ENCODE measurements around the gene CRCP. TPM values are rescaled to one million over a fixed set of nuclear protein-coding genes. Genes with fewer than 3 reads are reported as not detected.

CRCP gene
- total RNA-seq, 6 donors from 2014 or later: 31.1 to 91.1 (median 37.3) TPM

DNA sequence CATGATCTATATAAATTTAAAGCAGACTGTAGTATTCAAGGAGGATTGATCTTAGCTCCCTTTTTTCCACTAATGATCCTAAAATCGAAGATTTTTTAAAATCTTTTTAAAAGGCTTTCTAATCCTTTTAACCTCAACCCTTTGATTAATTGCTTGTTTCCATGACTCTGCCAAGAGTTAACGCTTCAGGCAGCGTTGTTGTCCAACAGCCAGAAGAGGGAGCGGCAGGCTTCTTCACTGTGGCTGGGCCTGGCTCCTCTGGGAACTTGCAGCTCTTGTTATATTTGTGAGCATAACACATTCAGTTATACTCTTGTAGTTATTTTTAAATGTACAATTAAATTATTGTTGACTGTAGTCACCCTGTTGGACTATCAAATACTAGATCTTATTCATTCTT, 26.3 kb downstream of the CRCP start:
- no peaks in the 10 kb centered on the region for H3K9me3 ChIP-seq
- no peak overlapping the region for H3K4me3 ChIP-seq
- peak; percentile 78 to 79 for ATAC-seq (ENCODE audit: low FRiP score in 2 of 2)
- DNase-seq: peak in 1 of 2 donors; percentile 81
- peaks cover 5 to 66% (median 26%) of the 10 kb centered on the region in 4 donors for H3K36me3 ChIP-seq
- WGBS, 2 donors: 17 to 43% methylated on average over 4 of the region's 4 CpGs
- no peaks in the 10 kb centered on the region for H3K27me3 ChIP-seq
- no peak for TF ChIP-seq POLR2AphosphoS5 (IDR thresholded peaks at IDR 0.05)
- TF ChIP-seq, protein P1, sequence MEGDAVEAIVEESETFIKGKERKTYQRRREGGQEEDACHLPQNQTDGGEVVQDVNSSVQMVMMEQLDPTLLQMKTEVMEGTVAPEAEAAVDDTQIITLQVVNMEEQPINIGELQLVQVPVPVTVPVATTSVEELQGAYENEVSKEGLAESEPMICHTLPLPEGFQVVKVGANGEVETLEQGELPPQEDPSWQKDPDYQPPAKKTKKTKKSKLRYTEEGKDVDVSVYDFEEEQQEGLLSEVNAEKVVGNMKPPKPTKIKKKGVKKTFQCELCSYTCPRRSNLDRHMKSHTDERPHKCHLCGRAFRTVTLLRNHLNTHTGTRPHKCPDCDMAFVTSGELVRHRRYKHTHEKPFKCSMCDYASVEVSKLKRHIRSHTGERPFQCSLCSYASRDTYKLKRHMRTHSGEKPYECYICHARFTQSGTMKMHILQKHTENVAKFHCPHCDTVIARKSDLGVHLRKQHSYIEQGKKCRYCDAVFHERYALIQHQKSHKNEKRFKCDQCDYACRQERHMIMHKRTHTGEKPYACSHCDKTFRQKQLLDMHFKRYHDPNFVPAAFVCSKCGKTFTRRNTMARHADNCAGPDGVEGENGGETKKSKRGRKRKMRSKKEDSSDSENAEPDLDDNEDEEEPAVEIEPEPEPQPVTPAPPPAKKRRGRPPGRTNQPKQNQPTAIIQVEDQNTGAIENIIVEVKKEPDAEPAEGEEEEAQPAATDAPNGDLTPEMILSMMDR (IDR thresholded peaks at IDR 0.05): peak in 5 of 6 experiments; percentile 38 to 59 (median 44)
- peak overlapping the region in 1 of 4 donors; percentile 42 for H3K27ac ChIP-seq
- H3K4me1 ChIP-seq: peaks cover 13 to 31% (median 18%) of the 10 kb centered on the region in 4 donors

DNA sequence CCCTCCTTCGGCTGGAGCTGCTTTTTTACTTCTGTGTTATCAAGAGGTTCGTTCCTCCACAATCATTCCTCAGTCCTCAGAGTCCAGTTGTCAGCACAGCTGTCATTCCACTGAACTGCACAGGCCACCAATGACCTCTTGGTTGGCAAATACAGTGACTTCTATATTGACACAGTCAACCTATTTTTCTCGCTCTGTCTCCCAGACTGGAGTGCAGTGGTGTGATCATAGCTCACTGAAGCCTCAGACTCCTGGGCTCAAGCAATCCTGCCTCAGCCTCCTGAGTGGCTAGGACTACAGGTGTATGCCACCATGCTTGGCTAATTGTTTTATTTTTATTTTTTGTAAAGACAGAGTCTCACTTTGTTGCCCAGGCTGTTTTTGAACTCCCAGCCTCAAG, 27.7 kb downstream of the CRCP start:
- Histone ChIP-seq H3K4me3 (no peak overlapping the region), H3K4me1 (peaks cover 13 to 31% (median 18%) of the 10 kb centered on the region in 4 donors), H3K27me3 (no peaks in the 10 kb centered on the region), H3K36me3 (peaks cover 5 to 62% (median 24%) of the 10 kb centered on the region in 4 donors), H3K27ac (no peak overlapping the region), H3K9me3 (no peaks in the 10 kb centered on the region)
- ATAC-seq (ENCODE audit: low FRiP score in 2 of 2) (no peak), DNase-seq (no peak)
- TF ChIP-seq POLR2AphosphoS5 (IDR thresholded peaks at IDR 0.05) (no peak), POLR2A (IDR thresholded peaks at IDR 0.05) (no peak), EP300 (IDR thresholded peaks at IDR 0.05) (no peak)
- TF ChIP-seq, protein P1 (IDR thresholded peaks at IDR 0.05): no peak
- 78 to 82% methylated on average over 3 of the region's 3 CpGs for WGBS, 2 donors

GRCh38 chr7:66142996-66143395, 28.3 kb downstream of the CRCP start:
- DNase-seq (peak in 1 of 2 donors; percentile 51), ATAC-seq (ENCODE audit: low FRiP score in 2 of 2) (no peak)
- H3K4me3 ChIP-seq: no peak overlapping the region
- 54 to 61% methylated on average over 5 of the region's 5 CpGs for WGBS, 2 donors
- peak overlapping the region in 2 of 4 donors; percentile 33 to 52 for H3K27ac ChIP-seq
- H3K27me3 ChIP-seq: no peaks in the 10 kb centered on the region
- TF ChIP-seq, protein P1 (IDR thresholded peaks at IDR 0.05): no peak
- no peak for TF ChIP-seq POLR2A (IDR thresholded peaks at IDR 0.05)
- TF ChIP-seq EP300 (IDR thresholded peaks at IDR 0.05): peak in 1 of 4 donors; percentile 79
- peak in 1 of 2 donors; percentile 52 for TF ChIP-seq POLR2AphosphoS5 (IDR thresholded peaks at IDR 0.05)
- peaks cover 13 to 31% (median 18%) of the 10 kb centered on the region in 4 donors for H3K4me1 ChIP-seq
- no peaks in the 10 kb centered on the region for H3K9me3 ChIP-seq
- peaks cover 7 to 62% (median 26%) of the 10 kb centered on the region in 4 donors for H3K36me3 ChIP-seq

DNA sequence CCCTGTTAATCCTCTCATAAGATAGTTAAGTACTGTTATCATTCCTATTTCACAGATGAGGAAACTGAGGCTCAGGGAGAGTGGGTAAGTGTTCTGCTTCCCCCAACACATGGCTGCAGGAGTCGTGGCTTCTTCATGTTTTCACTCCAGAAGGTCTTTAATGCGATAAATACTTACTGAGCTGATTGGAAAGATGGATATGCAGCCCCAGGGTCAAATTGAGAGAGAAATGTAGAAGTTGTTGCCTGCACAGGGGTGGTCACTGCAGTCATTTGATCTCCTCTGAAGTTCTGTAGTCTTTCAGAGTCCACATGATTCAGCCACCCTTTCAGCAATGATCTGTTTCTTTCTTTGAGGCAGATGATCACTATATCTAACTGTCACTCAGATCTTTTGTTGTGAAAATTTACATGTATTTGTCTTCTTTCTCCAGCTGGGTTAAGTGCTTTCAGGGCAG, 29.3 kb downstream of the CRCP start:
- H3K9me3 ChIP-seq: no peaks in the 10 kb centered on the region
- H3K36me3 ChIP-seq: peaks cover 7 to 59% (median 26%) of the 10 kb centered on the region in 4 donors
- peaks cover 13 to 31% (median 21%) of the 10 kb centered on the region in 4 donors for H3K4me1 ChIP-seq
- H3K27ac ChIP-seq: peak overlapping the region in 1 of 4 donors; percentile 33
- H3K27me3 ChIP-seq: no peaks in the 10 kb centered on the region
- H3K4me3 ChIP-seq: no peak overlapping the region
- TF ChIP-seq POLR2AphosphoS5 (IDR thresholded peaks at IDR 0.05) (no peak), POLR2A (IDR thresholded peaks at IDR 0.05) (no peak), EP300 (IDR thresholded peaks at IDR 0.05) (no peak)
- TF ChIP-seq, protein P1 (IDR thresholded peaks at IDR 0.05): no peak
- 91 to 100% methylated on average over 2 of the region's 2 CpGs for WGBS, 2 donors
- DNase-seq: no peak
- ATAC-seq (ENCODE audit: low FRiP score in 2 of 2): no peak

All from upper lobe of left lung (tissue), 6 donors.